Breast epithelium (tissue), 3 donors: ENCODE data around the gene MOB4.

ENCODE experiments used
- CTCF ChIP-seq, 3 donors: fragments of 450-650 bp; IDR thresholded peaks; one replicate each; pipeline ENCODE4 v1.5.1; 2016 to 2017; ENCODE audit warnings: antibody characterized with exemption in 3 of 3, mild to moderate bottlenecking in 3 of 3, moderate library complexity in 3 of 3
- POLR2A ChIP-seq: fragments of 450-650 bp; IDR thresholded peaks from one replicate; pipeline ENCODE4 v1.6.1; 2016; ENCODE audit warnings: antibody characterized with exemption, mild to moderate bottlenecking, moderate library complexity
- POLR2AphosphoS5 ChIP-seq, 3 donors: sonication (generic); formaldehyde crosslinking; IDR thresholded peaks; one replicate each; pipeline ENCODE4 v1.6.1; 2017; ENCODE audit warnings: antibody characterized with exemption in 3 of 3

GRCh38 chr2:197559681-197560080, 43.8 kb downstream of the MOB4 start:
- no peak for TF ChIP-seq CTCF (IDR thresholded peaks at IDR 0.05)
- TF ChIP-seq POLR2A, result no peak
- TF ChIP-seq POLR2AphosphoS5 (IDR thresholded peaks at IDR 0.05), result no peak
